Neutrophil (primary cell): ENCODE measurements around the gene NXPH3.

Source experiments
- H3K27ac ChIP-seq: fragments of 200-600 bp; sonication (generic); 2 replicates; pipeline ENCODE4 v1.5.1; 2016; ENCODE audit warnings: mild to moderate bottlenecking, moderate library complexity
- H3K27me3 ChIP-seq: fragments of 200-600 bp; sonication (generic); 2 replicates; pipeline ENCODE4 v1.6.0; 2016; ENCODE audit warnings: mild to moderate bottlenecking
- H3K36me3 ChIP-seq: fragments of 200-600 bp; sonication (generic); 2 replicates; pipeline ENCODE4 v1.5.1; 2017
- H3K4me1 ChIP-seq, 2 experiments: fragments of 200-600 bp in 1 of 2; sonication (generic) in 1 of 2; 1 replicate in 1 of 2; 2 replicates in 1 of 2; pipeline versions ENCODE4 v1.5.1 to v1.6.1; 2013 to 2016; ENCODE audit warnings: low read depth in 1 of 2, low read length in 1 of 2, mild to moderate bottlenecking in 1 of 2, moderate library complexity in 1 of 2; ENCODE audit not compliant: control insufficient read depth in 1 of 2, insufficient read depth in 1 of 2
- H3K4me3 ChIP-seq, 2 experiments: fragments of 200-600 bp in 1 of 2; sonication (generic) in 1 of 2; 1 replicate in 1 of 2; 2 replicates in 1 of 2; pipeline ENCODE4 v1.5.1; 2013 to 2016; ENCODE audit warnings: low read depth in 1 of 2, low read length in 1 of 2, mild to moderate bottlenecking in 1 of 2, moderate library complexity in 1 of 2
- H3K9me3 ChIP-seq: fragments of 200-600 bp; sonication (generic); 2 replicates; pipeline ENCODE4 v1.5.1; 2016
- CTCF ChIP-seq: fragments of 200-600 bp; sonication (generic); IDR thresholded peaks from 2 replicates; pipeline ENCODE4 v1.5.1; 2016; ENCODE audit warnings: antibody characterized with exemption

Gene NXPH3

GRCh38 chr17:49575679-49576087 is at the start of gene NXPH3:
Gene NXPH3 (plus strand): TSS chr17:49575871. CDS start chr17:49576220, 349 bp downstream.
- H3K27me3 ChIP-seq, result peaks cover 90% of the 10 kb centered on the region
- H3K27ac ChIP-seq, result no peak within 1 kb of the TSS
- H3K9me3 ChIP-seq, result no peaks in the 10 kb centered on the region
- H3K4me1 ChIP-seq, result peaks cover 8 to 19% of the 10 kb centered on the region in 2 experiments
- TF ChIP-seq CTCF, result peak; percentile 64
- no peaks in the 10 kb centered on the region for H3K36me3 ChIP-seq
- peak within 1 kb of the TSS in 1 of 2 experiments; percentile 47 for H3K4me3 ChIP-seq

GRCh38 chr17:49527927-49528651 is 47.6 kb upstream of the NXPH3 start:
- no peak overlapping the region for H3K27ac ChIP-seq
- H3K4me3 ChIP-seq, result no peak overlapping the region
- TF ChIP-seq CTCF, result no peak
- no peaks in the 10 kb centered on the region for H3K9me3 ChIP-seq
- H3K36me3 ChIP-seq, result no peaks in the 10 kb centered on the region
- H3K4me1 ChIP-seq, result no peaks in the 10 kb centered on the region
- peaks cover 44% of the 10 kb centered on the region for H3K27me3 ChIP-seq

GRCh38 chr17:49528966-49529365 is 46.7 kb upstream of the NXPH3 start:
- TF ChIP-seq CTCF, result no peak
- peaks cover 47% of the 10 kb centered on the region for H3K27me3 ChIP-seq
- no peaks in the 10 kb centered on the region for H3K4me1 ChIP-seq
- no peaks in the 10 kb centered on the region for H3K9me3 ChIP-seq
- H3K27ac ChIP-seq, result no peak overlapping the region
- H3K4me3 ChIP-seq, result no peak overlapping the region
- no peaks in the 10 kb centered on the region for H3K36me3 ChIP-seq

- TF ChIP-seq CTCF, result no peak
- Histone ChIP-seq H3K9me3 (no peaks in the 10 kb centered on the region), H3K4me3 (no peak overlapping the region), H3K27me3 (peaks cover 47% of the 10 kb centered on the region), H3K36me3 (no peaks in the 10 kb centered on the region), H3K4me1 (no peaks in the 10 kb centered on the region), H3K27ac (no peak overlapping the region)
Measured at GRCh38 chr17:49530118-49530517, 45.6 kb upstream of the NXPH3 start.

- Histone ChIP-seq H3K4me1 (no peaks in the 10 kb centered on the region), H3K4me3 (no peak overlapping the region), H3K36me3 (no peaks in the 10 kb centered on the region), H3K27me3 (peaks cover 16% of the 10 kb centered on the region), H3K9me3 (no peaks in the 10 kb centered on the region), H3K27ac (no peak overlapping the region)
- no peak for TF ChIP-seq CTCF
Measured at GRCh38 chr17:49543860-49544259, 31.8 kb upstream of the NXPH3 start.
